Regular cardiac myocyte (primary cell): Measurements from ENCODE around the gene KLK3. TPM values are rescaled to one million over a fixed set of nuclear protein-coding genes. Genes with fewer than 3 reads are reported as not detected.

Source experiments
- total RNA-seq: library from RNA; depleted of rRNA; stranded (reverse); fragments of >200 nt; gene quantifications from 2 replicates; pipeline ENCODE4 v1.2.3, GENCODE V29; 2014

Gene KLK3
- total RNA-seq = not detected in 2 replicates

DNA sequence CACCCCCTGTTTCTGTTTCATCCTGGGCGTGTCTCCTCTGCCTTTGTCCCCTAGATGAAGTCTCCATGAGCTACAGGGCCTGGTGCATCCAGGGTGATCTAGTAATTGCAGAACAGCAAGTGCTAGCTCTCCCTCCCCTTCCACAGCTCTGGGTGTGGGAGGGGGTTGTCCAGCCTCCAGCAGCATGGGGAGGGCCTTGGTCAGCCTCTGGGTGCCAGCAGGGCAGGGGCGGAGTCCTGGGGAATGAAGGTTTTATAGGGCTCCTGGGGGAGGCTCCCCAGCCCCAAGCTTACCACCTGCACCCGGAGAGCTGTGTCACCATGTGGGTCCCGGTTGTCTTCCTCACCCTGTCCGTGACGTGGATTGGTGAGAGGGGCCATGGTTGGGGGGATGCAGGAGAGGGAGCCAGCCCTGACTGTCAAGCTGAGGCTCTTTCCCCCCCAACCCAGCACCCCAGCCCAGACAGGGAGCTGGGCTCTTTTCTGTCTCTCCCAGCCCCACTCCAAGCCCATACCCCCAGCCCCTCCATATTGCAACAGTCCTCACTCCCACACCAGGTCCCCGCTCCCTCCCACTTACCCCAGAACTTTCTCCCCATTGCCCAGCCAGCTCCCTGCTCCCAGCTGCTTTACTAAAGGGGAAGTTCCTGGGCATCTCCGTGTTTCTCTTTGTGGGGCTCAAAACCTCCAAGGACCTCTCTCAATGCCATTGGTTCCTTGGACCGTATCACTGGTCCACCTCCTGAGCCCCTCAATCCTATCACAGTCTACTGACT, at the start of gene KLK3:
TSS of gene KLK3 (plus strand) at position 280 of the 775 bp plus-strand sequence. CDS start at position 321, 41 bp downstream.

DNA sequence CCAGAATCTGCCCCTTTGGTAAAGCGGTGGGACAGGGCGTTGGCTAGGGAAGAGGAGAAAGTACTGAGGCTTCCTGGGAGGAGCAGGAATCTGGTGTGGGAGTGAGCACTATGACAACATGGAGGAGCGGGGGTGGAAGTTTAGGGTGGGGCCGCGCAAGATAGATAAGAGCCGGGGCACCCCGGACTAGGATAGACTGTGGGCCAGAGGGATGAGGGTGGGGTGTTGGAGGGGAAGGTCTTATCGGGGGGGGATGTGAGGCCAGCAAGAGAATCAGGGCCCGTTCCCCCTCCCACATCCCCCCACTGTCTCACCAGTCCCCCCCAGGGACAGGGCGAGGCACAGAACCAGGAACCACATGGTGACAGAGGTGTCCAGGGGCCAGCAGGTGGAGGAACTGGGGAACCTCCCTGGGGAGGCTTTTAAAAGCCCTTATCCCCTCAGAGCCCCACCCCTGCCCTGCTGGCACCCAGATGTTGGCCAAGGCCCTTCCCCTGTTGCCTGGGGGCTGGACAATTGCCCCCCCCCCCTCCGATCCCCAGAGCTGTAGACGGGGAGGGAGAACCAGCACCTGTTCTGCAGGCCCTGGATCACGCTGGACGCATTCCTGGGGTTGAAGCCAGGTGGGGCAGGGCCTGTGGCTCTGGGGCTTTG, 31.2 kb upstream of the KLK3 start, which contains the start of gene KLK1:
TSS of gene KLK1 (minus strand) at position 399 of the 654 bp plus-strand sequence. CDS start at position 360, 39 bp downstream.

DNA sequence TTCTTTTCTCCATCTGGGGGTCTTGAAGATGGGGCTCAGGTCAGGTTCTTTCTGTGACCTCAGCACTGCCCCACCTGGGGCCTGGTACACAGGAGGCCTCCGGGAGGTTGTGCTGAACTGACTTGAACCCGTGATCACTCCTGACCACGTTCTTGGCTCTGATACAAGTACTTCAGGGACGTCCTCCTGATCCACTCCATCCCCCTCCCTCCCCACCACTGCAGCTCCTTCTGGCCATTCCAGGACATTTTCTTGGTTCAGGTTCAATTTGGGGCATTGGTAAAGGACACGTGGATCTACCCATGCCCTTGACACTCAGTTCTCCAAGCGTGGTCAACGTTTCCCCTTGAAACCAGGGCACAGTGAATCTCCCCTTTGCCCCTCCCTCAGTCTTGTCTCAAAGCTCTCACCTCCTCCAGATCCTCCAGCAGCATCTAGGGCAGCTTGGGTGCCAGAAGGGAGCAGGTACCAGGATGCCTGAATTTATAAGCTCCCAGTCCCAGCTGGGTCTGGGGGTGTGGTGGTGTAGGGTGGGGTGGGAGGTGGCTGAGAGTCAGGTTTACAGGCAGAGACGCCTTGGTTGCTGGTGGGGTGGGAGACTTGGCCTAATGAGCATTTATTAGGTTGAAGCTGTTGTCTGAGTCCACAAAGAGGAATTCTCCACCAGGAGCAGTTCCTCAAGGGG, 21.5 kb upstream of the KLK3 start, which contains the start of gene KLK15:
TSS of gene KLK15 (minus strand) at position 458 of the 685 bp plus-strand sequence. CDS start 2,082 bp downstream, outside the sequence.

DNA sequence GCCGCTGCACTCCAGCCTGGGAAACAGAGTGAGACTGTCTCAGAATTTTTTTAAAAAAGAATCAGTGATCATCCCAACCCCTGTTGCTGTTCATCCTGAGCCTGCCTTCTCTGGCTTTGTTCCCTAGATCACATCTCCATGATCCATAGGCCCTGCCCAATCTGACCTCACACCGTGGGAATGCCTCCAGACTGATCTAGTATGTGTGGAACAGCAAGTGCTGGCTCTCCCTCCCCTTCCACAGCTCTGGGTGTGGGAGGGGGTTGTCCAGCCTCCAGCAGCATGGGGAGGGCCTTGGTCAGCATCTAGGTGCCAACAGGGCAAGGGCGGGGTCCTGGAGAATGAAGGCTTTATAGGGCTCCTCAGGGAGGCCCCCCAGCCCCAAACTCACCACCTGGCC, 18.3 kb downstream of the KLK3 start, which contains the start of gene KLK2:
TSS of gene KLK2 (plus strand) at position 384 of the 400 bp plus-strand sequence. CDS start 35 bp downstream, outside the sequence.

Other genes starting within 250 kb of the KLK3 start
- under 0.01 and 0.85 TPM in 2 replicates for gene SYT3, start 215.0 kb upstream of the KLK3 start, total RNA-seq
- gene C19orf81, start 205.5 kb upstream of the KLK3 start, total RNA-seq = not detected in 2 replicates
- 2.9 and 7.6 TPM in 2 replicates for gene SHANK1, start 135.1 kb upstream of the KLK3 start, total RNA-seq
- 40.8 and 87.7 TPM in 2 replicates for gene CLEC11A, start 131.6 kb upstream of the KLK3 start, total RNA-seq
- gene GPR32, start 84.5 kb upstream of the KLK3 start, total RNA-seq = not detected in 2 replicates
- not detected in 2 replicates for gene ACP4, start 64.5 kb upstream of the KLK3 start, total RNA-seq
- gene KLK1, start 31.1 kb upstream of the KLK3 start, total RNA-seq = not detected in 2 replicates
- gene KLK15, start 21.3 kb upstream of the KLK3 start, total RNA-seq = not detected in 2 replicates
- gene KLK2, start 18.5 kb downstream of the KLK3 start, total RNA-seq = not detected in 2 replicates
- gene KLK4, start 56.5 kb downstream of the KLK3 start, total RNA-seq = not detected in 2 replicates
- gene KLK5, start 98.1 kb downstream of the KLK3 start, total RNA-seq = under 0.01 TPM in 1 of 2 replicates, not detected in the other
- not detected in 2 replicates for gene KLK6, start 114.7 kb downstream of the KLK3 start, total RNA-seq
- gene KLK7, start 129.0 kb downstream of the KLK3 start, total RNA-seq = not detected in 2 replicates
- gene KLK8, start 146.7 kb downstream of the KLK3 start, total RNA-seq = not detected in 2 replicates
- gene KLK10, start 164.8 kb downstream of the KLK3 start, total RNA-seq = not detected in 2 replicates
- not detected in 2 replicates for gene KLK11, start 171.7 kb downstream of the KLK3 start, total RNA-seq
- not detected in 2 replicates for gene KLK12, start 180.1 kb downstream of the KLK3 start, total RNA-seq
- gene KLK13, start 210.2 kb downstream of the KLK3 start, total RNA-seq = not detected in 2 replicates
- gene KLK14, start 228.0 kb downstream of the KLK3 start, total RNA-seq = not detected in 2 replicates